ENCODE data around the gene TARDBP.
"Not testable (repeated sequence)": the region's sequence is repeated elsewhere in the genome, so short reads cannot be mapped to it uniquely, and the experiment has no call there.

The TARDBP gene

GRCh38 chr1:10992004-10992403 is 20.4 kb upstream of the TARDBP start:
- not testable (repeated sequence) for DNase-seq (ENCODE audit: low read depth in 3 of 3, low spot score in 1 of 3)

DNA sequence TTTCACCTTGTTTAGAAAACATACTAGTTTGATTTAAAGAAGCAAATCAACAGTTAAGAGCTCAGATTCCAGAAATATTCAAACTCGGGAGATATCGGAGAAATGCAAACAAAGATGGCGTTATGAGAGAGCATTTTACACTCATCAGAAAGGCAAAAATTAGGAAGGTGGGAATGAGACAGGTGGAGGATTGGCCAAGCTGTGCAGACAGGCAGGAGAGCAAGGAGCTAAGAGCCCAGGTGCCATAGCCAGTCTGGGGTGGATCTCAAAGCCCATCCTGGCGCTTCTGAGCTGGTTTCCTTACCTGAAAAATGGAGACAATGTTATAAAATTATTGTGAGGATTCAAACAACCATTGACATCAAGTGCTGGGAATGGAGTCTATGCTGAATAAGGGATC is 19.6 kb upstream of the TARDBP start:
- no peak for DNase-seq (ENCODE audit: low read depth in 3 of 3, low spot score in 1 of 3)

DNA sequence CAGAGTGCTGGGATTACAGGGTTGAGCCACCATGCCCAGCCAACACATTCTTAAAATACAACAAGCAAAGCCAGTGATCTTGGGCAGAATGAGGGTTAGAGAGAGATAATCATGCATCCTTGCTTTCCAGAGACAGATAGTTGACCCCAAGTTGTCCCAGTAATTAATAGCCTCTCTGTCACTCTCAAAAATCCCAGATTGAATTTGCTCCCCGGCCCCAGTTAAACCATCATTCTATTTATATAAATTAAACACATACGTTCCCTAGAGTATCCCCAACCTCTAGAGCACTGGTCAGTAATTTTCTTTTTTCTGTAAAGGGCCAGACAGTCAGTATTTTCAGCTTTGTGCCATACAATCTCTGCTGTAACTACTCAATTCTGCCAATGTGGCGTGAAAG is 16.4 kb upstream of the TARDBP start:
- no peak for DNase-seq (ENCODE audit: low read depth in 3 of 3, low spot score in 1 of 3)

- DNase-seq (ENCODE audit: low read depth in 3 of 3, low spot score in 1 of 3), result no peak
Measured at GRCh38 chr1:11000526-11000925, 11.9 kb upstream of the TARDBP start.

DNA sequence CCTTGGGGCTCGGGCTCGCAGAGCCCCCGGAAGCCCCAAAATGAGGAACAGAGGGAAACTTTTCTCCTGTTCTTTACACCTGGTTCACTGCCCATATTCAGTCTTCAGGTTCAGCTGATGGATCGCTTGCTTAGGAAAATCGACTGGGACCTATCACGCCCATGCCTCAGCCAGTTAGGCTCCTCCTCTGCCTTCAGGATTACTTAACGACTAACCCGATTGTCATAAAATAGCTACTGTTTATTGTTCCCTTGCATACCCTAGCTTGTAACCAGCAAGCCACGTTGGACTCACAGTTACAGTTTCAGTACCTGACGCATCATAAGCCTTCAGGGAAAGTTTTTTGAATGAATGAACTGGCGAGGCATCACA is 692 bp downstream of the TARDBP start:
- DNase-seq (ENCODE audit: low read depth in 3 of 3, low spot score in 1 of 3), result no peak

DNA sequence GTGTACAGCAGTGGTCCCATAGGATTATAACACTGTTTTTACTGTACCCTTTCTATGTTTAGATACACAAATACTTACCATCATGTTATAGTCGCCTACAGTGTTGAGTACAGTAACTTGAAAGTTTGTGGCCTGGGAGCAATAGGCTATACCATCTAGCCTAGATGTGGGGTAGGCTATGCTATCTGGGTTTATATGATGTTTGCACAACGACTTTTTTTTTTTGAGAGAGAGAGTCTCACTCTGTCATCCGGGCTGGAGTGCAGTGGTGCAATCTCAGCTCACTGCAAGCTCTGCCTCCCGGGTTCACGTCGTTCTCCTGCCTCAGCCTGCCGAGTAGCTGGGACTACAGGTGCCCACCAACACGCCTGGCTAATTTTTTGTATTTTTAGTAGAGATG is 6.9 kb downstream of the TARDBP start:
- not testable (repeated sequence) for DNase-seq (ENCODE audit: low read depth in 3 of 3, low spot score in 1 of 3)

DNA sequence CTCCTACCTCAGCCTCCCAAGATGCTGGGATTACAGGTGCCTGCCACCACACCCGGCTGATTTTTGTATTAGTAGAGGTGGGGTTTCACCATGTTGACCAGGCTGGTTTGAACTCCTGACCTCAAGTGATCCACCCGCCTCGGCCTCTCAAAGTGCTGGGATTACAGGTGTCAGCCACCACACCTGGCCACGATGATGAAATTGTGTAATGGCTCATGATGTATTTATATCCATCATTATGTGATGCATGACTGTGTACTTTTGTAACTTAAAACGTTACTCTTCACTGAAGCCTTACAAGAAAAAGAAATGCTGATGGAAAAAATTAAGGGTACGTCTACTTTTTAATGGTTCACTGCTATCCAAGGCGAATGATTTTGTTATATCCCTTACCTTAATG is 7.5 kb downstream of the TARDBP start:
- no peak for DNase-seq (ENCODE audit: low read depth in 3 of 3, low spot score in 1 of 3)

DNA sequence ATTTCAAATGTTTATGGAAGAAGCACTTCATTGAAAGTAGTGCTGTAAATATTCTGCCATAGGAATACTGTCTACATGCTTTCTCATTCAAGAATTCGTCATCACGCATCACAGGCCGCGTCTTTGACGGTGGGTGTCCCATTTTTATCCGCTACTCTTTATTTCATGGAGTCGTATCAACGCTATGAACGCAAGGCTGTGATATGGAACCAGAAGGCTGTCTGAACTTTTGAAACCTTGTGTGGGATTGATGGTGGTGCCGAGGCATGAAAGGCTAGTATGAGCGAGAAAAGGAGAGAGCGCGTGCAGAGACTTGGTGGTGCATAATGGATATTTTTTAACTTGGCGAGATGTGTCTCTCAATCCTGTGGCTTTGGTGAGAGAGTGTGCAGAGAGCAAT is 10.7 kb downstream of the TARDBP start:
- DNase-seq (ENCODE audit: low read depth in 3 of 3, low spot score in 1 of 3), result no peak

DNA sequence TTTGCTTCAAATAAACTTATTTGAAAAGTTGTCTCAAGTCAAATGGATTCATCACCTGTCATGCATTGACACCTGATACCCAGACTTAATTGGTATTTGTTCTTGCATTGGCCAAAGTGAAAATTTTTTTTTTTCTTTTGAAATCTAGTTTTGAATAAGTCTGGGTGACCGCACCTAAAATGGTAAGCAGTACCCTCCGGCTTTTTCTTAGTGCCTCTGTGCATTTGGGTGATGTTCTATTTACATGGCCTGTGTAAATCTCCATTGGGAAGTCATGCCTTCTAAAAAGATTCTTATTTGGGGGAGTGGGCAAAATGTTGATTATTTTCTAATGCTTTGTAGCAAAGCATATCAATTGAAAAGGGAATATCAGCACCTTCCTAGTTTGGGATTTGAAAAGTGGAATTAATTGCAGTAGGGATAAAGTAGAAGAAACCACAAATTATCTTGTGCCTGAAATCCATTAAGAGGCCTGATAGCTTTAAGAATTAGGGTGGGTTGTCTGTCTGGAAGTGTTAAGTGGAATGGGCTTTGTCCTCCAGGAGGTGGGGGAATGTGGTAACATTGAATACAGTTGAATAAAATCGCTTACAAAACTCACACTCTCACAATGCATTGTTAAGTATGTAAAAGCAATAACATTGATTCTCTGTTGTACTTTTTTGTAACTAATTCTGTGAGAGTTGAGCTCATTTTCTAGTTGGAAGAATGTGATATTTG is 11.9 kb downstream of the TARDBP start:
- no peak for DNase-seq (ENCODE audit: low read depth in 3 of 3, low spot score in 1 of 3)

GRCh38 chr1:11024874-11025203 is 12.4 kb downstream of the TARDBP start:
- DNase-seq (ENCODE audit: low read depth in 3 of 3, low spot score in 1 of 3), result no peak

DNA sequence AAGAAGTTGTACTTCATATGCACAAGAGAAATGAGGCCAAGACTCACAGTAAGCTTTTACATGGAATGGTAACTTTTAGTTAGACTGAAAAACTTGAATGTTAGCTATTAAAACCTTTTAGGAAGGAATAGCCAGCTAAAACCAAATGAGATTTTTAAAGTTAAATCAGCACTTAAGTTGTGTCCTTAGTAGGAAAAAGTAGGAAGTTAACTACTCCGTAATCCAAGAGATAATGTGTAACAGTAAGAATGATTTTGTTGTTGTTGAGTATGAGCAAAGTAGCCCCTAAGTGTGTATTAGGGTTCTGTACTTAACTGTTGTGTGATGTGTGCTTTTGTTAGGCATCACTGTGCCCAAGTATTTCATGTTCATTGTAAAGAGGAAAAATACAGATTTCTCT is 13.2 kb downstream of the TARDBP start:
- DNase-seq (ENCODE audit: low read depth in 3 of 3, low spot score in 1 of 3), result no peak

GRCh38 chr1:11026052-11026451 is 13.6 kb downstream of the TARDBP start:
- no peak for DNase-seq (ENCODE audit: low read depth in 3 of 3, low spot score in 1 of 3)

DNA sequence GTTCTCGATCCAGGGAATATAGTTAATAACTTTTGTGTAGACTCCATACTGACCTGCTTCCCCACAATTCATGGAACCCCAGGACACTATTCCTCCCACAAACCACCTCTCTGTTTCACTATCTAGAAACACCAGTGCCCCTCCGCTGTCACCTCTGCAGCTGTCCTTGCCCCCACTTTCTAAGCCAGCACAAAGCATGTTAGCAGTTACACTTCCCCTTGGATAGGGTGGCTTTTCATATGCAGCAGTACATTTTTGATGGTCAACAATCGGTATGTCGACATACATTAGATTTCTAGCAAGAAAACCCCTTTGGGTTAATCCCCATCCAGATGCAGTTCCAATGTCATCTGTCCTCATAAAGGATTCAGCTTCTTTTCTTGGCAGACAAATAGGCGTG is 14.4 kb downstream of the TARDBP start:
- DNase-seq (ENCODE audit: low read depth in 3 of 3, low spot score in 1 of 3), result no peak

DNA sequence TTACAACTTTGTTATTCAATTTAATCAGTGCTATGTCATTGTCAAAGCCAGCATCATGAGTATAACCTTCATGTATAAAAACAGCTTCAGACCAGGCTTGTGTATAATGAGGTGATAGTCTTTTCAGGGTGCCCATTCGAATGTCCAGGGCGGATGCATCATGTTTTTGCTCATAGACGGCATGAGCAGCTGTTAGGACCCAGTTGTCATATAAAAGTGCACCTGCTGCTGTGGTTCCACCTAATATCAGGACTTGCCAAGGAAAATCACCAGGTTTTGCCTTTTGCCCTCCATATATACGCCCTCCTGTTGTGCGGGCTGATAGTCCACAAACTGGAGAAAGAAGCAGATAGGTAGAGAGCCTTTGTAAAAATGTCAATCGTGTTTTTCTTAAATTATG is 14.9 kb downstream of the TARDBP start:
- no peak for DNase-seq (ENCODE audit: low read depth in 3 of 3, low spot score in 1 of 3)

- no peak for DNase-seq (ENCODE audit: low read depth in 3 of 3, low spot score in 1 of 3)
Measured at GRCh38 chr1:11028018-11028417, 15.6 kb downstream of the TARDBP start.

GRCh38 chr1:11030865-11031264 is 18.4 kb downstream of the TARDBP start:
- no peak for DNase-seq (ENCODE audit: low read depth in 3 of 3, low spot score in 1 of 3)

DNA sequence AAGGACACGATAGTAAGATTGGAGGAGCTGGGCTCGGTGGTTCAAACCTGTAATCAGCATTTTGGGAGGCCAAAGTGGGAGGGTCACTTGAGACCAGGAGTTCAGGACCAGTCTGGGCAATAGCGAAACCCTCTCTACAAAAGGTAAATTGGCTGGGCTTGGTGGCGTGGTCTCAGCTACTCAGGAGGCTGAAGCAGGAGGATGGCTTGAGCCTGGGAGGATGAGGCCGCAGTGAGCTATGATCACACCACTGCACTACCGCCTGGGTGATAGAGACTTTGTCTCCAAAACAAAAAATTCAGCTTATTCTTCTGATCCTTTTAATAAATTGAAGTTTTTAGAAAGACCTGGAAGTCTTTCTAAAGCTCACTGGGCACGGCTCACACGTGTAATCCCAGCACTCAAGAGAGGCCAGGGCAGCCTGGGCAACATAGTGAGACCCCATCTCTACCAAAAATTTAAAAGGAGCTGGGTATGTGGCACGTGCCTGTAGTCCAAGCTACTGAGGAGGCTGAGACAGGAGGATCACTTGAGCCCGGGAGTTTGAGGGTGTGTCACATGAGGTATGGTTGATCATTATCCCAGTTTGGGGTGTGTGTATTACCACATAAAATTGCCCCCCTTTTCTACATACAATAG is 19.3 kb downstream of the TARDBP start:
- DNase-seq (ENCODE audit: low read depth in 3 of 3, low spot score in 1 of 3), result no peak

DNA sequence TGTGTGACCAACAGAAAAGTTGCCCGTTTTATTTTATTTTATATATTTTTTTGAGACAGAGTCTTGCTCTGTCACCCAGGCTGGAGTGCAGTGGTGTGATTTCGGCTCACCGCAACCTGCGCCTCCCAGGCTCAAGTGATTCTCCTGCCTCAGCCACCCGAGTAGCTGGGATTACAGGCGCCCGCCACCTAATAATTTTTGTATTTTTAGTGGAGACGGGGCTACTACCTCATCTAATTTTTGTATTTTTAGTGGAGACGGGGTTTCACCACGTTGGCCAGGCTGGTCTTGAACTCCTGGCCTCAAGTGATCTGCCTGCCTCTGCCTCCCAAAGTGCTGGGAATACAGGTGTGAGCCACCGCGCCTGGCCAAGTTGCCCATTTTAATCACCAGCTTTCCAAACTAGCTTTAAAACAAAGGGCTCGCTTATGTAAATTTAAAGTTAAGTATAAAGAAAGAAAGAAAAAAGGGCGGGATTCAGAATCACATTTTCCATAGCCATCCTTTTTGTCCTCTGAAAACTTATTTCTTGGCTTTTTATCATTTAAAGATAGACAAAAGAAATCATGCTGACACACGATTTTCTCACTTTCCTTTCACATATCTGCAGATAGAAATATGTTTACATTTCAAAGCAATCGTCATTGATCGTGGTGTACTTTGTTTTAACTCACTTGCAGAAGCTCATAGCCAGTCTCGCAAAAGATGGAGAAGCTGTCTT is 24.7 kb downstream of the TARDBP start:
- DNase-seq (ENCODE audit: low read depth in 3 of 3, low spot score in 1 of 3), result not testable (repeated sequence)

DNA sequence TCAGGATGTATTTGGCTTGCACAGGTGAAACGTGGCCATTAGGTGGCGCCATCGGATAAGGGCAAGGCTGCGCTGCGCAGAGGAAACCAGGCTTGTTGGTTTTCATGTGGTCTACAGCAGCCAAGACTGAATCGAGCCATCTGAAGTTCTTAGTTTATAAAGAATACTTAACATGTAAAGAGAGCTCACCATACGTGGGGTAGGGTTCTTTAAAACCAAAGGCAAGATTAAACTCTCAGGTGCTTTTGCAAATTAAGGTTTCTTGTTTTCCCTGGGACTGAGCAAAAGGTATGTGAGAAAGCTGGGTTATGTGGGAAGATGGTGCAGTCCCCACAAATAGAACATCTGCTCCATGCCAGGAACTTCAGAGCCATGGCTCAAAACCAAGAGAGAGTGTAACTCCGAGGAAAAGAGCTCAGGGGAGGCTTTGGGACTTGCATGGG is 25.3 kb downstream of the TARDBP start:
- DNase-seq (ENCODE audit: low read depth in 3 of 3, low spot score in 1 of 3), result peak; percentile 75 to 84 (median 78)

GRCh38 chr1:11039351-11040104 is 27.1 kb downstream of the TARDBP start:
- no peak for DNase-seq (ENCODE audit: low read depth in 3 of 3, low spot score in 1 of 3)

- not testable (repeated sequence) for DNase-seq (ENCODE audit: low read depth in 3 of 3, low spot score in 1 of 3)
Measured at GRCh38 chr1:11040105-11040429, 27.6 kb downstream of the TARDBP start.

DNA sequence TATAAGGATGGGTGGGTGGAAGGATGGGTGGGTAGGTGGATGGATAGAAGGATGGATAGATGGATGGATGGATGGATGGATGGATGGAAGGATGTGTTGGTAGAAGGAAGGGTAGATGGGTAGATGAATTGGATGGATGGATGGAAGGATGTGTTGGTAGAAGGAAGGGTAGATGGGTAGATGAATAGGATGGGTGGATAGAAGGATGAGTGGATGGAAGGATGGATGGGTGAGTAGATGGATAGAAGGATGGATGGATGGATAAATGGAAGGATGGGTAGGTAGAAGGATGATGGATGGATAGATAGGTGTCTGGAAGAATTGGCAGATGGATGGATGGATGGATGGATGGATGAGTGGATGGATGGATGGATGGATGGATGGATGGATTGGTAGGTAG is 28.6 kb downstream of the TARDBP start:
- no peak for DNase-seq (ENCODE audit: low read depth in 3 of 3, low spot score in 1 of 3)

All from stimulated activated CD4-positive, alpha-beta T cell treated with anti-CD3 and anti-CD28 coated beads, TNF-alpha, amount 100 ng/mL, for 1 hour (primary cell).